Large intestine (tissue), 3 donors: ENCODE data around the gene IER3IP1. TPM values are rescaled to one million over a fixed set of nuclear protein-coding genes. Genes with fewer than 3 reads are reported as not detected.

Experiments
- DNase-seq, 2 donors: peaks; one replicate each; pipeline versions ENCODE4 v3.0.0 to v3.0.0-alpha.2; 2013
- H3K27ac ChIP-seq: one replicate; pipeline ENCODE4 v1.5.1; 2013; ENCODE audit warnings: low read length
- H3K27me3 ChIP-seq: 2 replicates; pipeline ENCODE4 v1.6.1; 2013; ENCODE audit warnings: low read length; ENCODE audit not compliant: control insufficient read depth, insufficient read depth
- H3K36me3 ChIP-seq: 2 replicates; pipeline ENCODE4 v1.6.1; 2013; ENCODE audit warnings: low read length; ENCODE audit not compliant: control insufficient read depth, insufficient read depth
- H3K4me1 ChIP-seq: one replicate; pipeline ENCODE4 v1.6.1; 2013; ENCODE audit warnings: low read length; ENCODE audit not compliant: control insufficient read depth, insufficient read depth
- H3K4me3 ChIP-seq: one replicate; pipeline ENCODE4 v1.5.1; 2013; ENCODE audit warnings: low read length
- H3K9me3 ChIP-seq: one replicate; pipeline ENCODE4 v1.6.1; 2013; ENCODE audit warnings: mild to moderate bottlenecking, low read depth, low read length, moderate library complexity; ENCODE audit not compliant: control insufficient read depth
- WGBS: methylation state at CpG from one replicate; pipeline ENCODE4 v1.1.5; 2013; ENCODE audit warnings: low lambda C conversion rate; ENCODE audit not compliant: insufficient coverage; 5-methylcytosine and 5-hydroxymethylcytosine counted together
- polyA plus RNA-seq: library from polyadenylated mRNA; unstranded; fragments of 120-200 nt; gene quantifications from one replicate; pipeline ENCODE4 v1.2.1, GENCODE V29; 2013

The IER3IP1 gene
- polyA plus RNA-seq, 1 donor, result 30.9 TPM

DNA sequence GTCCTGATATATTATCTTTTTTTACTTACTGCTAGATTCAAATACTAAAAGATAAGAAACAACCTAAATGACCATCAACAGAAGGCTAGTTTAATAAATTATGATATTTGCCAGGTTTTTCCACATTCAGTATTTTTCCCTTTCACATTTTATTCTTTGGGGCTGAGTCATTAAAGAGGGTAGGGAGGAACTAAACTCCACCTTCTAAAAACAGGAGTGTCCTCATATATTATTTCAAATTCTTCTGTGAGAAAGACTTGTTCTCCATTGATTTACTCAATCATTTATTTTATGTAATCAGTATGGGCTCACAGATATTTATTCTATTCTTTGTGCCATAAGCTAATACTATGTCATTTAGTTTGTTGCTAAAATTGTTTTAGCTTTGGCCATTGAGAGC is 34.9 kb downstream of the IER3IP1 start:
- Histone ChIP-seq H3K9me3 (no peaks in the 10 kb centered on the region), H3K4me1 (no peaks in the 10 kb centered on the region), H3K27ac (no peak overlapping the region), H3K27me3 (no peaks in the 10 kb centered on the region), H3K36me3 (peaks cover 4% of the 10 kb centered on the region), H3K4me3 (no peak overlapping the region)
- DNase-seq, result no peak

DNA sequence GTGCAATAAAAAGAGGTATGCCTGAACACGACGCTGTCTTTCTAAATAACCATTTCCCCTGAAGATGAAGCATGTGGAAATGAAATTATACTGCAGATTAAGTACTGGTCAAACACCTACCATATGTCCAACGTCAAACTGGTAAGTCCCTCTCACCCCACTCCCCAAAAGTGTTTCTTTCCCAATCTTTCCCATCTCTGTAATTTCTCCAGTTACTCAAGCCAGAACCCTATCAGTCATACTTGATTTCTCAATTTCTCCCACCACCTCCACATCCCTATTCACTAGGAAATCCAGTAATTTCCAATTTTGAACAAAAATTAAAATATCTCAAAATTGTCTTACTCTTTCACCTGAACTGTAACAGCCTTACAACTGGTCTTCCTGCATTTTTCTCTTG is 55.0 kb downstream of the IER3IP1 start:
- no peak overlapping the region for H3K27ac ChIP-seq
- H3K27me3 ChIP-seq, result no peaks in the 10 kb centered on the region
- DNase-seq, result no peak
- H3K9me3 ChIP-seq, result no peaks in the 10 kb centered on the region
- H3K4me3 ChIP-seq, result no peak overlapping the region
- peaks cover 4% of the 10 kb centered on the region for H3K36me3 ChIP-seq
- WGBS, result no CpG with 5 or more reads among the region's 3 CpGs
- no peaks in the 10 kb centered on the region for H3K4me1 ChIP-seq

DNA sequence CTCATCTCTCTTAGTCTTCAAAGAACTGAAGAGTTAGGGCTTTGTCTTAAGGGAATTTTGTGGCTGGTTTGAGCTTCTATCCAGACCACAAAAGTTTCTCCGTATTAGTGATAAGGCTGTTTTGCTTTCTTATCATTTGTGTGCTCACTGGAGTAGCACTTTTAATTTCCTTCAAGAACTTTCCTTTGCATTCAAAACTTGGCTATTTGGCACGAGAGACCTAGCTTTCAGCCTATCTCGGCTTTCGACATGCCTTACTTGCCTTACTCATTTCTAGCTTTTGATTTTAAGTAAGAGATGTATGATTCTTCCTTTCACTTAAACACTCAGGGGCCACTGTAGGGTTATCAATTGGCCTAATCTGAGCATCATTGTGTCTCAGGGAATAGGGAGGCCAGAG is 55.7 kb downstream of the IER3IP1 start:
- H3K36me3 ChIP-seq, result peaks cover 4% of the 10 kb centered on the region
- DNase-seq, result no peak
- H3K9me3 ChIP-seq, result no peaks in the 10 kb centered on the region
- no peaks in the 10 kb centered on the region for H3K4me1 ChIP-seq
- no peak overlapping the region for H3K27ac ChIP-seq
- WGBS, result 80% methylated on average over 1 of the region's 4 CpGs
- H3K4me3 ChIP-seq, result no peak overlapping the region
- H3K27me3 ChIP-seq, result no peaks in the 10 kb centered on the region

DNA sequence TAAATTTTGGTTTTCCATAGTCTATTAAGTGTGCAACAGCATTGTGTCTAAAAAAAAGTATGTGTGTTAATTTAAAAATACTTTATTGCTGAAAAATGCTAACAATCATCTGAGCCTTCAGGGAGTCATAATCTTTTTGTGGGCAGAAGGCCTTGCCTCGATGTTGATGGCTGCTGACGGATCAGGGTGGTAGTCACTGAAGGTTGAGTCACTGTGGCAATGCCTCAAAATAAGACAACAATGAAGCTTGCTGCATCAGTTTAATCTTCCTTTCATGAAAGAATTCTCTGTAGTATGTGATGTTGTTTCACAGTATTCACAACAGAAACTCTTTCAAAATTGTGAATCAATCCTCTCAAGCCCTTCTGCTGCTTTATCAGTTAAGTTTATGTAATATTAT is 57.2 kb downstream of the IER3IP1 start:
- Histone ChIP-seq H3K36me3 (peaks cover 14% of the 10 kb centered on the region), H3K9me3 (no peaks in the 10 kb centered on the region), H3K27me3 (no peaks in the 10 kb centered on the region), H3K4me3 (no peak overlapping the region), H3K27ac (no peak overlapping the region), H3K4me1 (no peaks in the 10 kb centered on the region)
- no CpG with 5 or more reads among the region's 2 CpGs for WGBS
- no peak for DNase-seq

DNA sequence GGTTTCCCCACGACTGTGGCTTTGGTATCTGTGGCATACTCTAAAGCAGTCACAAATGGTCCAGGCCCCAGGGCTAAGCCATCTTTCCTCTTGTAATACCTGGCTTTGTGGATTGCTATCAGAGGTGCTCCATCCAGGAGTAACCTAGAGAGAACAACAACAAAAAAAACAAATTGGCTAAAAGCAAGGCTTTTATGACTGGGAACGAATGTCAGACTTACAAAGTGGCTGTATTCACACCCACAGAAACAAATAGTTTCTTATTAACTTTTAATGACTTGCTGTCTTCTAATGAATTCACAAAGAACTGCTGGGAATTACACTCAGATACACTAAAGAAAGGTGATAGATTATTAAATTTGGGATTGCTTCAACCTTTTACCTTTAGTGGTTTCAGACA is 61.0 kb downstream of the IER3IP1 start:
- no peak for DNase-seq
- Histone ChIP-seq H3K36me3 (peaks cover 40% of the 10 kb centered on the region), H3K27ac (no peak overlapping the region)

DNA sequence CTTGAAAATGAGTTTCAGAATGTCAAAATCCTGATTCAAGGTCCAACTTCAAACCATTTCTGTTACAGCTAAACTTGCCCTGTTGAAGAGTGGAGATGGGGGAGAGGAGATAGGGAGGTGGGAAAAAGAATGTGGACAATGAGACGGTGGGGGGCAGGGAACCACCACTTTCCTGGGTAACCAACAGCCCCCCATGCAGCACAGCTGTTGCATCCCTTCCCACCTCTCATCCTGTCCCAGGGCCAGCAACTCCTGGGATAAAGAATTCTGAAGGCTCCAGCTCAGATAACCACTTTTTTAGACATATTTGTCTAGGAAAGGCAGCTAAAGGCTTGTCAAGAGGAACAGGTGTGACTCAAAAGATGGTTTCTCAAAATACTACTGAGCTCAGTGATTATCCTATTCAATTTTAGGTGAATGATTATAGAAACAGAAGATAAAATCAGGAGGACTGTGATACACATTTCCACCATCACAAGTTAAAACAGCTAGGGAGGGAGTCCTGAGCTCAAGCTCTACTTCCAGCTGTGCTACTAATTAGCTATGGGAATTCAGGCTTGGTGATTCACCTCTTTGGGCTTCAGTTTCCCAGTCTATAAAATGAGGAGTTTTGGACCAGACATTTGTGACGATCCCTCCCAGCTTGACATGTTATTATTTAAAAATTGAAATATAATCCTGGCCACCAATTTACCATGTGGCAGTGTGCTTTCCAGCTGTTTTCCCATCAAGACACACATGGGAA is 62.2 kb downstream of the IER3IP1 start:
- Histone ChIP-seq H3K4me1 (no peaks in the 10 kb centered on the region), H3K4me3 (no peak overlapping the region), H3K36me3 (peaks cover 47% of the 10 kb centered on the region), H3K9me3 (no peaks in the 10 kb centered on the region), H3K27ac (no peak overlapping the region), H3K27me3 (no peaks in the 10 kb centered on the region)
- 100% methylated on average over 1 of the region's 2 CpGs for WGBS
- no peak for DNase-seq

More for the DNA sequence above, 61.0 kb downstream of the IER3IP1 start:
- Histone ChIP-seq H3K4me3 (no peak overlapping the region), H3K9me3 (no peaks in the 10 kb centered on the region), H3K4me1 (no peaks in the 10 kb centered on the region), H3K27me3 (no peaks in the 10 kb centered on the region)
- no CpG with 5 or more reads among the region's 2 CpGs for WGBS

DNA sequence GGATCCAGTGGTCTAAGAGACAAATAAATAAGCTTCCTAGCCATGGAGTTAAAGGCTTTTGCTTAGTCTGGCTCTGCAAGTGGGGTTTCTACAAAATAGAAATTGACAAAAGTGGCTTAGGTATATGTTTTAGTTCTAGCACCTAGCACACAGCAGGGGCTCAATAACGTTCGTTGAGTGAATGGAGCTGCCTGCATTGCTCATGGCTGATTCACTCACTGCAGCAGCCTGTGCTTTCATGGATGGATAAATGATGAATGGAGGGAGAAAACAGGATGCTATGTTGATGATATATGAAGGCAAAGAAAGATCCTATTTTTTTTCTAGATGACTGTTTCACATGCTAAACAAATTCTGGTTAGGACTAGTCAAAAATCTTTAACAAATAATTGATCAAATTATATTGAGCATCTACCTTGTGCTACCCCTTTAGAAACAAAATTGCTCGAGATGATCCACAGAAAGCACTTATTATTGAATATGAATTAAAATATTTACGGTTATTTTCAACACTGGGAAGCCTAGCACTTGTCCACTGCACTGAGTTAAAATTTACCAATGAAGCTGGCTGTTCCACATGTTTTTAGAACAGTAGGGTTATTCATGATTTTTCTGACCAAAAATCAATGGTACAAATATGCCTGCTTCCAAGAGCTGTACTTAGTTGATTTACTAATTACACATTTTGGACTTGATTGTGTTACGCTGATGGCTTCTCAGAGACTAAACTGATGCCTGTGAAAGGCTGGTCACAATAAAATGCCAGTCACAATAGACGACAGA is 65.5 kb downstream of the IER3IP1 start:
- H3K4me1 ChIP-seq, result no peaks in the 10 kb centered on the region
- no peak overlapping the region for H3K27ac ChIP-seq
- H3K27me3 ChIP-seq, result no peaks in the 10 kb centered on the region
- peaks cover 61% of the 10 kb centered on the region for H3K36me3 ChIP-seq
- WGBS, result 100% methylated on average over 2 of the region's 6 CpGs
- no peaks in the 10 kb centered on the region for H3K9me3 ChIP-seq
- DNase-seq, result no peak
- no peak overlapping the region for H3K4me3 ChIP-seq

DNA sequence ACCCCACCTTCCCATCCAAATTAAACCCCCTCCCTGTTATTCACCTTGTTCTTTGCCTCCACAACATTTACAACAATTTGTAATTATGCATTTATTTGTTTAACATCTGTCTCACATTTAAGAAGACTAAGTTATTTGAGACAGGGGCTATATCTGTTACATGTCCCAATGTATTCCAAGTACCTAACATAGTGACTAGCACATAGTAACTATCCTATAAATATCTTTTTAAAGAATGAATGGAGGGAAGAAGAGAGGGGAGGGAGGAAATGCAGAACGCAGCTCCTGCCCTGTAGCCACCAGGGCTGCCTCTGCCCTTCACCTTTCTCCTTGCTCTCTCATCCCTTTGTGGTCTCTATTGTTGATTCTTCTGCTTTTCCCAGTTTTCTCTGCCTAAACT is 66.4 kb downstream of the IER3IP1 start:
- no peaks in the 10 kb centered on the region for H3K27me3 ChIP-seq
- DNase-seq, result no peak
- H3K4me1 ChIP-seq, result no peaks in the 10 kb centered on the region
- H3K9me3 ChIP-seq, result no peaks in the 10 kb centered on the region
- WGBS, result no CpG with 5 or more reads among the region's 1 CpG
- peaks cover 56% of the 10 kb centered on the region for H3K36me3 ChIP-seq
- H3K27ac ChIP-seq, result no peak overlapping the region
- H3K4me3 ChIP-seq, result no peak overlapping the region

DNA sequence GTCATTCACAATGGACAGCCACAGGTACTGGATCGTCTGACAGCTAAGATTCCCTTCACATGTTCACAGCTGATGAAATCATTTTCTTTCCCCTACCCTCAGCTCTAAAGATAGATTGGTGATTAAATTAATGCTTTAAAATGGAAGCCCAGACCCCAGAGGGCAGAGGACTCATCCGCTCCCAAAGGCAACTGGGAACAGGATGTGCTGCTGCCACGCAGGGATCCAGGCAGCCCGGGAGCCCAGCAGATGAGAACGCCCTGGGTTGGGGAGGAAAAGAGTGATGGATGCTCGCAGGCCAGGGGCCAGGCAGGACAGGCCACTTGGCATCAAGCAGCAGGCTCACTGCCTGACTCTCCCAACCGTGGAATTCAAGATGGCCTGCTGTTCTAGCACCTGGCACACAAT is 67.2 kb downstream of the IER3IP1 start:
- WGBS, result no CpG with 5 or more reads among the region's 7 CpGs
- Histone ChIP-seq H3K27ac (no peak overlapping the region), H3K27me3 (no peaks in the 10 kb centered on the region), H3K9me3 (no peaks in the 10 kb centered on the region), H3K4me3 (no peak overlapping the region), H3K36me3 (peaks cover 58% of the 10 kb centered on the region), H3K4me1 (no peaks in the 10 kb centered on the region)
- no peak for DNase-seq

DNA sequence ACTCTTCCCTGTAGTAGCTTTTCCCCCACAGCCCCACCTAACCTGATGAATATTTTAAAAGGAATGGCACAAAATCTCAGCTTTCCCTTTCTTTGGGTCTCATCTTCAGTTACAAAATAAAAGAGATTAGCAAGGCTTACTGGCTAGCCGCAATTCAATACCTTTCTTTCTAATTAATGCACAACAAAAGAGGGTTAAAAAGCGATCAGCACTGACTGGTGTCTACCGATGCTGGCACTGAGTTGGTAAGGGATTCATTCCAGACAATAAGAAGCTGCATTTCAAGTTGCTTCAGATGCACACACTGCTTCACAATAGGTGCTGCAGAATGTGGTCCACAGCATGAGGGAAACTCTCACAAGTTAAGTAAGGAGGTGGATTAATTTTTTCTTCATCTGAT is 67.8 kb downstream of the IER3IP1 start:
- no peak overlapping the region for H3K27ac ChIP-seq
- peaks cover 56% of the 10 kb centered on the region for H3K36me3 ChIP-seq
- no peaks in the 10 kb centered on the region for H3K9me3 ChIP-seq
- no peaks in the 10 kb centered on the region for H3K4me1 ChIP-seq
- no peak for DNase-seq
- H3K4me3 ChIP-seq, result no peak overlapping the region
- WGBS, result no CpG with 5 or more reads among the region's 3 CpGs
- H3K27me3 ChIP-seq, result no peaks in the 10 kb centered on the region
